Ishikawa (cell line): ENCODE measurements around the gene RAET1G.

Experiments
- CEBPB ChIP-seq: IDR thresholded peaks from 2 replicates; pipeline ENCODE4 v1.6.1; 2012
- EP300 ChIP-seq: IDR thresholded peaks from 2 replicates; pipeline ENCODE4 v1.6.1; 2012; ENCODE audit warnings: borderline replicate concordance
- FOXM1 ChIP-seq: IDR thresholded peaks from 2 replicates; pipeline ENCODE4 v1.6.1; 2012; ENCODE audit warnings: low read depth, borderline replicate concordance
- MAX ChIP-seq: IDR thresholded peaks from 2 replicates; pipeline ENCODE4 v1.6.1; 2012
- NFIC ChIP-seq: IDR thresholded peaks from 2 replicates; pipeline ENCODE4 v1.6.1; 2012
- RAD21 ChIP-seq: IDR thresholded peaks from 2 replicates; pipeline ENCODE4 v1.6.1; 2012; ENCODE audit warnings: low read depth
- REST ChIP-seq: IDR thresholded peaks from 2 replicates; pipeline ENCODE4 v1.6.1; 2012; ENCODE audit warnings: low read depth, mild to moderate bottlenecking
- TAF1 ChIP-seq: IDR thresholded peaks from 2 replicates; pipeline ENCODE4 v1.6.1; 2012; ENCODE audit warnings: low read depth, mild to moderate bottlenecking
- TCF12 ChIP-seq: IDR thresholded peaks from 2 replicates; pipeline ENCODE4 v1.6.1; 2012; ENCODE audit warnings: low read depth
- TEAD4 ChIP-seq: IDR thresholded peaks from 2 replicates; pipeline ENCODE4 v1.6.1; 2012
- YY1 ChIP-seq: IDR thresholded peaks from 2 replicates; pipeline ENCODE4 v1.6.1; 2012; ENCODE audit warnings: low read depth
- ZBTB7A ChIP-seq: IDR thresholded peaks from 2 replicates; pipeline ENCODE4 v1.6.1; 2012; ENCODE audit warnings: low read depth
- TF ChIP-seq, protein P1 (sequence below): IDR thresholded peaks from 2 replicates; pipeline ENCODE4 v1.6.1; 2012

DNA sequence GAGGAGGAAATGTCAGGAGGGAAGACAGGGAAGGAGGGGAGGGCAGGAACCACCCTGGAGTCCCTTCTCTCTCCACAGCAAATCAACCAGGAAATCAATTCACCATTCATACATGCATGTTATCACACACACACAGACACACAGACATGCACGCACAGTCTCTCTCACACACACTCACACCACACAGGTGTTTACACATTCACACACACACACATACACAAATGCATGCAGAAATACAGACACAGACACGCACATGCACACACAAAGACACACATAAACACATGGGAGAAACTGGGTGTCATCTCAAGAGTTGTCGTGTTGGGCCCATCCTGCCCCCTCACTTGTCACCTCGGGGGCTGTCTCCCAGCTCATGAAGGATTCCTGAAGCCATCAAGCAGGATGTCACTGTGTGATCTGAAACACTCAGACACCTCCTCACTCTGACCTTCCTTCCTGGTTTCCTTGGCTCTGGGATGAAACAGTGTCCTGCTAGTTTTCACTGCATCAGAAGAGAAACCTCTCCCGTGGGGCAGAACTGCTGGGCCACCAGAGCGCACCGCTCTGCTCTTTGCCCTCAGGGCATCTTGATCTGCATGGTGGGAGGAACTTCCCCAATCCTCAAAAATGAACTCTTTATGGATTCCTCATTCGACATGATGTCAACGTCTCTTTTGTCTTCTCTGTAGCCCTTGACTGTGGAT is 9.2 kb downstream of the RAET1G start:
- TF ChIP-seq EP300 = no peak
- no peak for TF ChIP-seq TEAD4
- no peak for TF ChIP-seq MAX
- TF ChIP-seq, protein P1, sequence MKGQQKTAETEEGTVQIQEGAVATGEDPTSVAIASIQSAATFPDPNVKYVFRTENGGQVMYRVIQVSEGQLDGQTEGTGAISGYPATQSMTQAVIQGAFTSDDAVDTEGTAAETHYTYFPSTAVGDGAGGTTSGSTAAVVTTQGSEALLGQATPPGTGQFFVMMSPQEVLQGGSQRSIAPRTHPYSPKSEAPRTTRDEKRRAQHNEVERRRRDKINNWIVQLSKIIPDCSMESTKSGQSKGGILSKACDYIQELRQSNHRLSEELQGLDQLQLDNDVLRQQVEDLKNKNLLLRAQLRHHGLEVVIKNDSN = no peak
- TF ChIP-seq NFIC = no peak
- TF ChIP-seq TAF1 = no peak
- TF ChIP-seq RAD21 = no peak
- no peak for TF ChIP-seq REST
- no peak for TF ChIP-seq FOXM1
- no peak for TF ChIP-seq YY1
- TF ChIP-seq TCF12 = no peak
- TF ChIP-seq ZBTB7A = no peak
- TF ChIP-seq CEBPB = no peak
